SK-N-SH (cell line): ENCODE data around the gene CPEB1. TPM values are rescaled to one million over a fixed set of nuclear protein-coding genes. Genes with fewer than 3 reads are reported as not detected.

Experiments used
- CTCF ChIA-PET: fragments of 300-600, 350-600 bp; formaldehyde crosslinking; extraction: SDS; loops from one replicate; lab custom pipeline; 2021; lab: Yijun Ruan, JAX
- POLR2A ChIA-PET: fragments of 350-600 bp; sonication (Branson Sonifier 250); formaldehyde crosslinking; extraction: SDS; loops from one replicate; lab custom pipeline; 2020; ENCODE audit warnings: antibody characterized with exemption, inconsistent platforms; lab: Yijun Ruan, JAX
- DNase-seq: peaks from one replicate; pipeline ENCODE4 v3.0.0; 2012
- H2AFZ ChIP-seq: fragments of 200-600 bp; sonication (generic); 2 replicates; pipeline ENCODE4 v1.8.1; 2016; ENCODE audit warnings: antibody characterized with exemption, mild to moderate bottlenecking, low read depth
- H3F3A ChIP-seq: fragments of 200-600 bp; sonication (generic); replicated peaks from 2 replicates; pipeline ENCODE3; 2016; ENCODE audit warnings: antibody characterized with exemption, mild to moderate bottlenecking; ENCODE audit not compliant: insufficient read depth
- H3K27ac ChIP-seq, 2 experiments: fragments of 200-500 bp in 1 of 2; fragments of 200-600 bp in 1 of 2; sonication (Bioruptor generic) in 1 of 2; sonication (generic), shearing (Covaris generic) in 1 of 2; 2 replicates each; pipeline versions ENCODE4 v1.5.1 to v1.6.1; 2014 to 2016; ENCODE audit warnings: low read depth in 2 of 2, inconsistent platforms in 1 of 2, low read length in 1 of 2, mild to moderate bottlenecking in 1 of 2, mixed read lengths in 1 of 2
- H3K27me3 ChIP-seq: fragments of 200-600 bp; sonication (generic), shearing (Covaris generic); 2 replicates; pipeline ENCODE4 v1.6.1; 2016; ENCODE audit warnings: mixed run types; ENCODE audit not compliant: insufficient read depth
- H3K36me3 ChIP-seq, 2 experiments: fragments of 200-500 bp in 1 of 2; fragments of 200-600 bp in 1 of 2; sonication (Bioruptor generic) in 1 of 2; sonication (generic) in 1 of 2; replicated peaks in 1 of 2; 2 replicates each; pipeline versions ENCODE3 to v1.5.1; 2014 to 2016; ENCODE audit warnings: low read length in 1 of 2, mild to moderate bottlenecking in 1 of 2; ENCODE audit not compliant: insufficient read depth in 2 of 2, control insufficient read depth in 1 of 2
- H3K4me1 ChIP-seq, 2 experiments: fragments of 200-500 bp in 1 of 2; fragments of 200-600 bp in 1 of 2; sonication (Bioruptor generic) in 1 of 2; sonication (generic), shearing (Covaris generic) in 1 of 2; 2 replicates each; pipeline versions ENCODE4 v1.5.1 to v1.6.1; 2014 to 2016; ENCODE audit warnings: low read depth in 1 of 2, low read length in 1 of 2, mixed run types in 1 of 2; ENCODE audit not compliant: insufficient read depth in 2 of 2, control insufficient read depth in 1 of 2
- H3K4me2 ChIP-seq: fragments of 200-600 bp; sonication (generic), shearing (Covaris generic); 2 replicates; pipeline ENCODE4 v1.6.1; 2017; ENCODE audit warnings: mixed run types
- H3K4me3 ChIP-seq, 2 experiments: fragments of 200-500 bp in 1 of 2; fragments of 200-600 bp in 1 of 2; sonication (Bioruptor generic) in 1 of 2; sonication (generic), shearing (Covaris generic) in 1 of 2; 2 replicates each; pipeline versions ENCODE4 v1.5.1 to v1.8.1; 2014 to 2016; ENCODE audit warnings: low read depth in 2 of 2, inconsistent platforms in 1 of 2, low read length in 1 of 2, mild to moderate bottlenecking in 1 of 2, mixed read lengths in 1 of 2, moderate library complexity in 1 of 2
- H3K79me2 ChIP-seq: fragments of 200-600 bp; sonication (generic); 2 replicates; pipeline ENCODE4 v1.8.1; 2017; ENCODE audit warnings: mild to moderate bottlenecking; ENCODE audit not compliant: insufficient read depth
- H3K9ac ChIP-seq: fragments of 200-600 bp; sonication (generic); 2 replicates; pipeline ENCODE4 v1.6.1; 2017; ENCODE audit warnings: mixed run types
- H3K9me2 ChIP-seq: fragments of 200-600 bp; sonication (generic); 2 replicates; pipeline ENCODE4 v1.6.1; 2017; ENCODE audit warnings: mixed run types
- H3K9me3 ChIP-seq: fragments of 200-600 bp; sonication (generic); 2 replicates; pipeline ENCODE4 v1.6.1; 2017; ENCODE audit warnings: mixed run types, mild to moderate bottlenecking, moderate library complexity
- H4K20me1 ChIP-seq: fragments of 200-600 bp; sonication (generic); 2 replicates; pipeline ENCODE4 v1.6.1; 2017; ENCODE audit warnings: mild to moderate bottlenecking, mixed run types; ENCODE audit not compliant: insufficient read depth
- CHD2 ChIP-seq: fragments of 150-350 bp; IDR thresholded peaks from 2 replicates; pipeline ENCODE4 v1.6.1; 2018; ENCODE audit warnings: low read length; ENCODE audit not compliant: partially characterized antibody
- ELF1 ChIP-seq: IDR thresholded peaks from 2 replicates; pipeline ENCODE4 v1.4.0; 2012
- EZH2phosphoT487 ChIP-seq: fragments of 200-600 bp; sonication (generic); IDR thresholded peaks from 2 replicates; pipeline ENCODE4 v1.6.1; 2017; ENCODE audit warnings: low read depth, mixed run types, mild to moderate bottlenecking, antibody characterized with exemption, moderate library complexity, borderline replicate concordance
- FOXM1 ChIP-seq: IDR thresholded peaks from 2 replicates; pipeline ENCODE4 v1.4.0; 2012; ENCODE audit warnings: low read depth, mild to moderate bottlenecking
- GATA2 ChIP-seq: sonication (generic); formaldehyde crosslinking; IDR thresholded peaks from 2 replicates; pipeline ENCODE4 v1.5.0; 2020; ENCODE audit warnings: mild to moderate bottlenecking, missing genetic modification reagents
- NFIC ChIP-seq: IDR thresholded peaks from 2 replicates; pipeline ENCODE4 v1.4.0; 2012; ENCODE audit warnings: borderline replicate concordance
- POLR2AphosphoS5 ChIP-seq: IDR thresholded peaks from 2 replicates; pipeline ENCODE4 v1.6.1; 2012; ENCODE audit warnings: low read depth, low read length
- RAD21 ChIP-seq: IDR thresholded peaks from 2 replicates; pipeline ENCODE4 v1.6.1; 2012; ENCODE audit warnings: mild to moderate bottlenecking, low read length
- RFX5 ChIP-seq: IDR thresholded peaks from 2 replicates; pipeline ENCODE4 v1.6.1; 2012; ENCODE audit warnings: mild to moderate bottlenecking, improper control_type of control experiment, low read length
- SIN3A ChIP-seq: IDR thresholded peaks from 2 replicates; pipeline ENCODE4 v1.6.1; 2012; ENCODE audit warnings: low read depth, mild to moderate bottlenecking, low read length, moderate library complexity, borderline replicate concordance
- SMC3 ChIP-seq: IDR thresholded peaks from 2 replicates; pipeline ENCODE4 v1.6.1; 2012; ENCODE audit warnings: low read depth, low read length, improper control_type of control experiment
- TAF1 ChIP-seq: IDR thresholded peaks from 2 replicates; pipeline ENCODE4 v1.6.1; 2012; ENCODE audit warnings: low read depth, mild to moderate bottlenecking, low read length, moderate library complexity, borderline replicate concordance
- WGBS: methylation state at CpG from one replicate; pipeline ENCODE4 v1.1.6; 2017; ENCODE audit warnings: low lambda C conversion rate; 5-methylcytosine and 5-hydroxymethylcytosine counted together
- polyA plus RNA-seq, 3 experiments: library from polyadenylated mRNA; depleted of rRNA; stranded (reverse); fragments of >200 nt; gene quantifications; 2 replicates each; pipeline ENCODE4 v1.2.3, GENCODE V29; 2012
- TF ChIP-seq, protein P1 (sequence below): IDR thresholded peaks from 2 replicates; pipeline ENCODE4 v1.4.0; 2012; ENCODE audit warnings: low read depth, borderline replicate concordance
- TF ChIP-seq, protein P2 (sequence below): IDR thresholded peaks from 2 replicates; pipeline ENCODE4 v1.4.0; 2012; ENCODE audit warnings: low read depth, borderline replicate concordance
- TF ChIP-seq, protein P3 (sequence below): fragments of 200-600 bp; sonication (generic); IDR thresholded peaks from 2 replicates; pipeline ENCODE4 v1.6.1; 2017; ENCODE audit warnings: antibody characterized with exemption, mild to moderate bottlenecking, moderate library complexity
- TF ChIP-seq, protein P4 (sequence below): fragments of 150-350 bp; IDR thresholded peaks from 2 replicates; pipeline ENCODE4 v1.6.1; 2016; ENCODE audit warnings: mild to moderate bottlenecking, low read depth, low read length
- TF ChIP-seq, protein P5 (sequence below): IDR thresholded peaks from 2 replicates; pipeline ENCODE4 v1.4.0; 2012; ENCODE audit warnings: low read depth

Gene CPEB1
- polyA plus RNA-seq, 1 of the 3 experiments (the other 2 are of a cell fraction), result 2.6 TPM

DNA sequence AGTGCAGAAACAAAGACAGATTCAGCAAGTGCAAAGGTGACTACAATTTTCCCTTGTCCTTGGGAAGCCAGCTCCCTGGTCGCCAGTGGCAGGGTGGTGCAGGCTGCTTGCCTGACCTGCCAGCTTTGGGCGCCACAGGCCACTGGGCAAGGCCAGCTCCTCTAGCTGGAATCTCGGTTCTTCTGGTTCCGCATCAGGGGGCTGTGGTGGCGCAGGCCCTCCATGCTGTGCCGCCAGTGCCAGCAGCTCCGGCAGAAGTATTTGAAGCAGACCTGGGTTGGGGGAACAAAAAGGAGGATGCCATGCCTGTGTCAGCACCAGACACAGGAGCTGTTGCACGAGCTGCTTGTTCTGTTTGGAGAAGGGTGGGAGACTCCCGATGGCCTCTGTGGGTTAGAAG, 102.7 kb downstream of the CPEB1 start:
- ChIA-PET POLR2A (no interaction called here), CTCF (interaction anchor here (2.2 kb wide), 1 partner anchor 13 kb away, joined by 7 read pairs; no protein-coding TSS in a partner anchor)
- Histone ChIP-seq H3K27me3 (no peaks in the 10 kb centered on the region), H3K4me3 (no peak overlapping the region), H3F3A (peaks cover 9% of the 10 kb centered on the region), H3K4me1 (peaks cover 0 to 3% of the 10 kb centered on the region in 2 experiments; a peak in 1 of 4 replicates), H3K9ac (no peak overlapping the region), H2AFZ (no peak overlapping the region), H3K79me2 (peaks cover 13% of the 10 kb centered on the region), H3K9me2 (no peaks in the 10 kb centered on the region), H3K9me3 (no peaks in the 10 kb centered on the region), H4K20me1 (peaks cover 3% of the 10 kb centered on the region), H3K36me3 (peaks cover 0 to 5% of the 10 kb centered on the region in 2 experiments), H3K4me2 (no peak overlapping the region), H3K27ac (no peak overlapping the region)
- 88% methylated on average over 6 of the region's 9 CpGs for WGBS
- no peak for DNase-seq
- TF ChIP-seq RAD21 (no peak), SIN3A (no peak), EZH2phosphoT487 (no peak), GATA2 (no peak), SMC3 (no peak), NFIC (no peak)
- TF ChIP-seq, protein P1, sequence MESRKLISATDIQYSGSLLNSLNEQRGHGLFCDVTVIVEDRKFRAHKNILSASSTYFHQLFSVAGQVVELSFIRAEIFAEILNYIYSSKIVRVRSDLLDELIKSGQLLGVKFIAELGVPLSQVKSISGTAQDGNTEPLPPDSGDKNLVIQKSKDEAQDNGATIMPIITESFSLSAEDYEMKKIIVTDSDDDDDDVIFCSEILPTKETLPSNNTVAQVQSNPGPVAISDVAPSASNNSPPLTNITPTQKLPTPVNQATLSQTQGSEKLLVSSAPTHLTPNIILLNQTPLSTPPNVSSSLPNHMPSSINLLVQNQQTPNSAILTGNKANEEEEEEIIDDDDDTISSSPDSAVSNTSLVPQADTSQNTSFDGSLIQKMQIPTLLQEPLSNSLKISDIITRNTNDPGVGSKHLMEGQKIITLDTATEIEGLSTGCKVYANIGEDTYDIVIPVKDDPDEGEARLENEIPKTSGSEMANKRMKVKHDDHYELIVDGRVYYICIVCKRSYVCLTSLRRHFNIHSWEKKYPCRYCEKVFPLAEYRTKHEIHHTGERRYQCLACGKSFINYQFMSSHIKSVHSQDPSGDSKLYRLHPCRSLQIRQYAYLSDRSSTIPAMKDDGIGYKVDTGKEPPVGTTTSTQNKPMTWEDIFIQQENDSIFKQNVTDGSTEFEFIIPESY, result no peak
- TF ChIP-seq, protein P2, sequence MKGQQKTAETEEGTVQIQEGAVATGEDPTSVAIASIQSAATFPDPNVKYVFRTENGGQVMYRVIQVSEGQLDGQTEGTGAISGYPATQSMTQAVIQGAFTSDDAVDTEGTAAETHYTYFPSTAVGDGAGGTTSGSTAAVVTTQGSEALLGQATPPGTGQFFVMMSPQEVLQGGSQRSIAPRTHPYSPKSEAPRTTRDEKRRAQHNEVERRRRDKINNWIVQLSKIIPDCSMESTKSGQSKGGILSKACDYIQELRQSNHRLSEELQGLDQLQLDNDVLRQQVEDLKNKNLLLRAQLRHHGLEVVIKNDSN, result no peak

DNA sequence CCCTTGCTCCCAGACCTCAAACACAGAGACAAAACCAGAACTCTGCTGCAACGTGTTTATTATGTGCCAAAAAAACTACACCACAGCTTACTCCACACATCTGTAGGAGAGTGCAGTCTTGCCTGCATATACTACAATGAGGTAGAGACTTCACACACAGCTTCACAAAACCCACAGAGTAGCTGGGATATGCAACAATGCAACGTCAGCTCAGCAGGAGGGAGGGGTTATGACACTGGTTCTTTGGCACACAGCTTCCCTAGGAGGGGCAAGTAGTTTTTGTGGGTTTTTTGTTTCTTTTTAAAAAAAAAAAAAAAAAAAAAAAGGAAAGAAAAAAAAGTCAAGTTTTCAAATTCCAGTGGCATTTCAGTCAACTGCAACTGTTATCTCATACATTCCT, 104.0 kb downstream of the CPEB1 start:
- H3K4me2 ChIP-seq, result no peak overlapping the region
- POLR2A ChIA-PET, result interaction anchor here (1.2 kb wide), 1 partner anchor 207 kb away, joined by 5 read pairs; no protein-coding TSS in a partner anchor

More for the DNA sequence above, 104.0 kb downstream of the CPEB1 start:
- H3F3A ChIP-seq, result peaks cover 16% of the 10 kb centered on the region
- no peak overlapping the region for H3K9ac ChIP-seq
- peaks cover 7 to 16% of the 10 kb centered on the region in 2 experiments for H3K36me3 ChIP-seq
- H4K20me1 ChIP-seq, result peaks cover 16% of the 10 kb centered on the region
- H3K9me3 ChIP-seq, result no peaks in the 10 kb centered on the region
- H3K9me2 ChIP-seq, result no peaks in the 10 kb centered on the region
- H3K27me3 ChIP-seq, result no peaks in the 10 kb centered on the region
- H3K79me2 ChIP-seq, result peaks cover 25% of the 10 kb centered on the region
- peaks cover 8 to 10% of the 10 kb centered on the region in 2 experiments for H3K4me1 ChIP-seq
- no peak overlapping the region for H3K4me3 ChIP-seq
- CTCF ChIA-PET, result interaction anchor here (0.9 to 2.2 kb wide), 5 partner anchors 10 to 469 kb away, joined by 3 to 7 read pairs (median 3); no protein-coding TSS in a partner anchor
- WGBS, result 68% methylated on average over 1 of the region's 2 CpGs
- no peak overlapping the region for H3K27ac ChIP-seq
- no peak for TF ChIP-seq ELF1
- TF ChIP-seq TAF1, result no peak
- TF ChIP-seq CHD2, result no peak
- TF ChIP-seq, protein P3, sequence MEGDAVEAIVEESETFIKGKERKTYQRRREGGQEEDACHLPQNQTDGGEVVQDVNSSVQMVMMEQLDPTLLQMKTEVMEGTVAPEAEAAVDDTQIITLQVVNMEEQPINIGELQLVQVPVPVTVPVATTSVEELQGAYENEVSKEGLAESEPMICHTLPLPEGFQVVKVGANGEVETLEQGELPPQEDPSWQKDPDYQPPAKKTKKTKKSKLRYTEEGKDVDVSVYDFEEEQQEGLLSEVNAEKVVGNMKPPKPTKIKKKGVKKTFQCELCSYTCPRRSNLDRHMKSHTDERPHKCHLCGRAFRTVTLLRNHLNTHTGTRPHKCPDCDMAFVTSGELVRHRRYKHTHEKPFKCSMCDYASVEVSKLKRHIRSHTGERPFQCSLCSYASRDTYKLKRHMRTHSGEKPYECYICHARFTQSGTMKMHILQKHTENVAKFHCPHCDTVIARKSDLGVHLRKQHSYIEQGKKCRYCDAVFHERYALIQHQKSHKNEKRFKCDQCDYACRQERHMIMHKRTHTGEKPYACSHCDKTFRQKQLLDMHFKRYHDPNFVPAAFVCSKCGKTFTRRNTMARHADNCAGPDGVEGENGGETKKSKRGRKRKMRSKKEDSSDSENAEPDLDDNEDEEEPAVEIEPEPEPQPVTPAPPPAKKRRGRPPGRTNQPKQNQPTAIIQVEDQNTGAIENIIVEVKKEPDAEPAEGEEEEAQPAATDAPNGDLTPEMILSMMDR, result no peak
- TF ChIP-seq, protein P4, sequence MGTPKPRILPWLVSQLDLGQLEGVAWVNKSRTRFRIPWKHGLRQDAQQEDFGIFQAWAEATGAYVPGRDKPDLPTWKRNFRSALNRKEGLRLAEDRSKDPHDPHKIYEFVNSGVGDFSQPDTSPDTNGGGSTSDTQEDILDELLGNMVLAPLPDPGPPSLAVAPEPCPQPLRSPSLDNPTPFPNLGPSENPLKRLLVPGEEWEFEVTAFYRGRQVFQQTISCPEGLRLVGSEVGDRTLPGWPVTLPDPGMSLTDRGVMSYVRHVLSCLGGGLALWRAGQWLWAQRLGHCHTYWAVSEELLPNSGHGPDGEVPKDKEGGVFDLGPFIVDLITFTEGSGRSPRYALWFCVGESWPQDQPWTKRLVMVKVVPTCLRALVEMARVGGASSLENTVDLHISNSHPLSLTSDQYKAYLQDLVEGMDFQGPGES, result no peak
- TF ChIP-seq, protein P5, sequence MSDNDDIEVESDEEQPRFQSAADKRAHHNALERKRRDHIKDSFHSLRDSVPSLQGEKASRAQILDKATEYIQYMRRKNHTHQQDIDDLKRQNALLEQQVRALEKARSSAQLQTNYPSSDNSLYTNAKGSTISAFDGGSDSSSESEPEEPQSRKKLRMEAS, result no peak
- no peak for TF ChIP-seq POLR2AphosphoS5
- TF ChIP-seq RFX5, result no peak
- no peak for TF ChIP-seq RAD21
- no peak for TF ChIP-seq FOXM1
- DNase-seq, result no peak
- H2AFZ ChIP-seq, result no peak overlapping the region
